ENCODE results near the gene ASB12. TPM values are rescaled to one million over a fixed set of nuclear protein-coding genes. Genes with fewer than 3 reads are reported as not detected.

The ASB12 gene
- polyA plus RNA-seq, 1 experiment = 0.06 TPM

DNA sequence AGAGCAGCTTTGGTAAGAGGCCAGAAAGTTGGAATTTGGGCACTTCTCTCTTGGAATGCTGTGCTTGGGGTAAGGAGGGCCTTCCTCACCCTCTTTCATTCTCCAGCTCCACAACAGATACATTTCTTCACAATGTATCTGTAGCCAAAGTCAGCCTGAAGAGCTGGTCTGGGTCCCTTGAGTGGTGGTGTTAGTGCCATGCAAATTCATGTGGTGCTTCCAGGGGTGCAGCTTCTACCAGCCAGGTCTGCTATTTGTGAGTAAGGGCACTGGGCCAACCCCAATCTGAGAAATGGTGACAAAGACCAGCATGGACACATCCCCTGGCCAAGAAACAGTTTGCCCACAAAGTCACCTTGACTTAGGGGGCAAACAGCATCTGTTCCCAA lies 42.7 kb downstream of the ASB12 start:
- POLR2A ChIA-PET = no interaction called here
- Histone ChIP-seq H3K27me3 (ENCODE audit: control insufficient read depth, insufficient read depth, low read length) (no peaks in the 10 kb centered on the region), H3K36me3 (ENCODE audit: control insufficient read depth, insufficient read depth, low read length) (no peaks in the 10 kb centered on the region; the same call in none of the 2 replicates), H3K4me3 (ENCODE audit: low read depth, low read length) (no peak overlapping the region)
- DNase-seq (ENCODE audit: low read depth) = no peak
- CTCF ChIA-PET = interaction anchor here (0.7 kb wide), 1 partner anchor 11 kb away, joined by 3 read pairs; no protein-coding TSS in a partner anchor
- TF ChIP-seq, protein P1, sequence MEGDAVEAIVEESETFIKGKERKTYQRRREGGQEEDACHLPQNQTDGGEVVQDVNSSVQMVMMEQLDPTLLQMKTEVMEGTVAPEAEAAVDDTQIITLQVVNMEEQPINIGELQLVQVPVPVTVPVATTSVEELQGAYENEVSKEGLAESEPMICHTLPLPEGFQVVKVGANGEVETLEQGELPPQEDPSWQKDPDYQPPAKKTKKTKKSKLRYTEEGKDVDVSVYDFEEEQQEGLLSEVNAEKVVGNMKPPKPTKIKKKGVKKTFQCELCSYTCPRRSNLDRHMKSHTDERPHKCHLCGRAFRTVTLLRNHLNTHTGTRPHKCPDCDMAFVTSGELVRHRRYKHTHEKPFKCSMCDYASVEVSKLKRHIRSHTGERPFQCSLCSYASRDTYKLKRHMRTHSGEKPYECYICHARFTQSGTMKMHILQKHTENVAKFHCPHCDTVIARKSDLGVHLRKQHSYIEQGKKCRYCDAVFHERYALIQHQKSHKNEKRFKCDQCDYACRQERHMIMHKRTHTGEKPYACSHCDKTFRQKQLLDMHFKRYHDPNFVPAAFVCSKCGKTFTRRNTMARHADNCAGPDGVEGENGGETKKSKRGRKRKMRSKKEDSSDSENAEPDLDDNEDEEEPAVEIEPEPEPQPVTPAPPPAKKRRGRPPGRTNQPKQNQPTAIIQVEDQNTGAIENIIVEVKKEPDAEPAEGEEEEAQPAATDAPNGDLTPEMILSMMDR (IDR thresholded peaks at IDR 0.05; ENCODE audit: insufficient read depth, low read depth, low read length) = no peak

DNA sequence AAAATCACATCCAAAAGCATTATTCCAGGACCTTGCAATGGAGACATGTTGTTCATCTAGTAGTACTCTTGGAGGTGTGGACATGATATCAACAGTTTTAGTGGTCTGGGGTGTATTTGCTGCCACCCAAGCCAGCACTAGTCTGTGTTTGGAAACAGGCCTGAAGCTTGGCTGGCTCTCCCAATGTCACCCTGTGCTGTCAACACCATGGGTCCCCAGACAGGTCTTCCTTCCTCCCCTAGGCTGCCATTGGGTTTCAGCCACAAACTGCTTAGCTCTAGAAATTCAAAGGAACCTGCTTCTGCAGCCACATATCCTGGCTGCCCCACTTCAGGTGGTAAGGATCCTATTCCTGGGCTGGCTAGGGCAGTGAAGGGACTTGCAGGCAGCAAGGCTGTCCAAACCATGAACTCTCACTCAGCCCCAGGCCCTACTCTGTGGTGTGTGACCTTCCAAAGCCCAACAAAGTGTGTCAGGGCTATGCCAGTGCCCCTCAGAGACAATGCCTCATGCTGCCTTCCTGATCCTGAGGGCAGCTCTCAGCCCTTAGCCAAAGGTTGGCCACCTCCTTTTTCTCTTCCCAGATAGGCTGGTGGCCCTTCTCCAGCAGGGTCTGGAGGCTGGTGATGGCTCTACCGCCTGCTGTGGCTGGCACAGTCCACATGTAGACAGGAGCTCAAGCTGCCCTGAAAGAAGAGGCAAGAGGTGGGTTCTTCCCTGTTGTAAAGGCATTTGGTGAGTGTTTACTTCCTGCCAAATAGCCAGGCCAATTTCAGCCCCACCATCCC lies 43.2 kb downstream of the ASB12 start:
- ChIA-PET POLR2A (no interaction called here), CTCF (no interaction called here)
- DNase-seq (ENCODE audit: low read depth) = no peak
- Histone ChIP-seq H3K27me3 (ENCODE audit: control insufficient read depth, insufficient read depth, low read length) (no peaks in the 10 kb centered on the region), H3K4me3 (ENCODE audit: low read depth, low read length) (no peak overlapping the region), H3K36me3 (ENCODE audit: control insufficient read depth, insufficient read depth, low read length) (no peaks in the 10 kb centered on the region; the same call in none of the 2 replicates)
- TF ChIP-seq, protein P1 (IDR thresholded peaks at IDR 0.05; ENCODE audit: insufficient read depth, low read depth, low read length) = no peak

DNA sequence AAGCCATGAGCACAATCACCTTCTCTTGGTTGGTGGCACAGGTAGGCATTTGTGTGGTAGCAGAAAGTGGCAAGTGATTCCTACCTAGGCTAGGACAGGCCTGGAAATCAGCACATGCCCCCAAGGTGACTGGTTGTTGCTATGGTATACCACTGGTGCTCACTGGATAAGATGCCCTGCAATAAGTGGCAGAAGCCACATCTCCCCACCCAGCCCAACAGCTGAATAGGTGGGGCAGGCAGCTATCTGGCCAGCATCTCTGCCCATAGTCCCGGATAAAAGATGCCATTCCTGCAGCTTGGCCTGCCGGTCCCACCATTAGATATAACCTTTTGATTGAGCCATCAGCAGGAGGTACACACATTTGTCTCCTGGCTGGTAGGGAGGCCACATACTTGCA lies 46.0 kb downstream of the ASB12 start:
- Histone ChIP-seq H3K36me3 (ENCODE audit: control insufficient read depth, insufficient read depth, low read length) (no peaks in the 10 kb centered on the region; the same call in 1 of the 2 replicates), H3K4me3 (ENCODE audit: low read depth, low read length) (no peak overlapping the region), H3K27me3 (ENCODE audit: control insufficient read depth, insufficient read depth, low read length) (no peaks in the 10 kb centered on the region)
- ChIA-PET POLR2A (no interaction called here), CTCF (no interaction called here)
- no peak for DNase-seq (ENCODE audit: low read depth)
- TF ChIP-seq, protein P1 (IDR thresholded peaks at IDR 0.05; ENCODE audit: insufficient read depth, low read depth, low read length) = no peak

- Histone ChIP-seq H3K27me3 (ENCODE audit: control insufficient read depth, insufficient read depth, low read length) (no peaks in the 10 kb centered on the region), H3K4me3 (ENCODE audit: low read depth, low read length) (no peak overlapping the region), H3K36me3 (ENCODE audit: control insufficient read depth, insufficient read depth, low read length) (no peaks in the 10 kb centered on the region)
- DNase-seq (ENCODE audit: low read depth) = no peak
- ChIA-PET POLR2A (no interaction called here), CTCF (no interaction called here)
- TF ChIP-seq, protein P1 (IDR thresholded peaks at IDR 0.05; ENCODE audit: insufficient read depth, low read depth, low read length) = no peak
Measured at GRCh38 chrX:64182208-64182607, 48.2 kb downstream of the ASB12 start.

- Histone ChIP-seq H3K4me3 (ENCODE audit: low read depth, low read length) (no peak overlapping the region), H3K27me3 (ENCODE audit: control insufficient read depth, insufficient read depth, low read length) (no peaks in the 10 kb centered on the region), H3K36me3 (ENCODE audit: control insufficient read depth, insufficient read depth, low read length) (no peaks in the 10 kb centered on the region)
- no peak for DNase-seq (ENCODE audit: low read depth)
- TF ChIP-seq, protein P1 (IDR thresholded peaks at IDR 0.05; ENCODE audit: insufficient read depth, low read depth, low read length) = no peak
- ChIA-PET CTCF (no interaction called here), POLR2A (no interaction called here)
Measured at GRCh38 chrX:64176876-64177275, 53.5 kb downstream of the ASB12 start.

Small RNA genes lying within 50 kb of the gene (small RNA-seq; reads per million reads assigned to genes)
- gene RN7SL799P (ENCODE audit: insufficient read length, low read depth, low replicate concordance) = not detected

Other genes with a start within 250 kb of the ASB12 start
- 1.2 and 1.3 TPM in 2 replicates for gene AMER1, start 24.9 kb downstream of the ASB12 start, polyA plus RNA-seq (2011; rRNA removed)
- not detected in 2 replicates for gene MTMR8, start 164.8 kb upstream of the ASB12 start, polyA plus RNA-seq (2011; rRNA removed)